Measurements from ENCODE around the gene MYRFL.

DNA sequence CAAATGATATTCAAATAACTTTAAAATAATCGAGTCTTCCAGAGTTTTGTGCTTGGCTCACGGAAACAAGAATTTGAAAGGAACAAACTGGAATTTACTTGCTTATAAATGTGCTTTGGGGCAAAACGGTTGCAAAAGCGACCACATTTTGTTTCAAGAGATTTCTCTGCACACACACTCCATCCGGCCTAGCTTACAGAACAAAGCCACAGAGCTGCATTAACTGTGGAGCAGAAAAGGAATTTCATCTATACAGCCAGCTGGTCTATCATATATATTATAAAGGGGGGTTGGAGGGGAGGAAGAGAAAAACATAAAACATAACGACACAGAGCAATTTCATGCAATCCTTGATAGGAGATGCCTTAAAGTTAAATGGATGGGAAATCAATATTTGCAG, 153.0 kb downstream of the MYRFL start:
- TF ChIP-seq, protein P1, sequence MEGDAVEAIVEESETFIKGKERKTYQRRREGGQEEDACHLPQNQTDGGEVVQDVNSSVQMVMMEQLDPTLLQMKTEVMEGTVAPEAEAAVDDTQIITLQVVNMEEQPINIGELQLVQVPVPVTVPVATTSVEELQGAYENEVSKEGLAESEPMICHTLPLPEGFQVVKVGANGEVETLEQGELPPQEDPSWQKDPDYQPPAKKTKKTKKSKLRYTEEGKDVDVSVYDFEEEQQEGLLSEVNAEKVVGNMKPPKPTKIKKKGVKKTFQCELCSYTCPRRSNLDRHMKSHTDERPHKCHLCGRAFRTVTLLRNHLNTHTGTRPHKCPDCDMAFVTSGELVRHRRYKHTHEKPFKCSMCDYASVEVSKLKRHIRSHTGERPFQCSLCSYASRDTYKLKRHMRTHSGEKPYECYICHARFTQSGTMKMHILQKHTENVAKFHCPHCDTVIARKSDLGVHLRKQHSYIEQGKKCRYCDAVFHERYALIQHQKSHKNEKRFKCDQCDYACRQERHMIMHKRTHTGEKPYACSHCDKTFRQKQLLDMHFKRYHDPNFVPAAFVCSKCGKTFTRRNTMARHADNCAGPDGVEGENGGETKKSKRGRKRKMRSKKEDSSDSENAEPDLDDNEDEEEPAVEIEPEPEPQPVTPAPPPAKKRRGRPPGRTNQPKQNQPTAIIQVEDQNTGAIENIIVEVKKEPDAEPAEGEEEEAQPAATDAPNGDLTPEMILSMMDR (IDR thresholded peaks at IDR 0.05), result no peak
- no peak for TF ChIP-seq POLR2A (IDR thresholded peaks at IDR 0.05)
